Activated CD4-positive, alpha-beta T cell treated with anti-CD3 and anti-CD28 coated beads for 48 hours (primary cell): ENCODE measurements around the gene TICAM2.

Source experiments
- DNase-seq: peaks from one replicate; pipeline ENCODE4 v3.0.0-alpha.2; 2020

TICAM2 gene

GRCh38 chr5:115530426-115530825, 71.9 kb downstream of the TICAM2 start:
- no peak for DNase-seq
